CD1c-positive myeloid dendritic cell (primary cell): ENCODE results near the gene PPFIA2.

Source experiments
- DNase-seq: peaks from one replicate; pipeline ENCODE4 v3.0.0-alpha.2; 2016; ENCODE audit errors: extremely low spot score

PPFIA2 gene

GRCh38 chr12:81274637-81275529 lies 484.3 kb downstream of the PPFIA2 start:
- DNase-seq, result no peak

GRCh38 chr12:81270385-81270784 lies 488.8 kb downstream of the PPFIA2 start:
- no peak for DNase-seq

- no peak for DNase-seq
These were observed 496.1 kb downstream of the PPFIA2 start for GRCh38 chr12:81263072-81263471.

GRCh38 chr12:81261508-81262207 lies 497.5 kb downstream of the PPFIA2 start:
- DNase-seq, result no peak

GRCh38 chr12:81259360-81259759 lies 499.8 kb downstream of the PPFIA2 start:
- no peak for DNase-seq

- no peak for DNase-seq
These were observed 501.1 kb downstream of the PPFIA2 start for GRCh38 chr12:81257947-81258551.

- no peak for DNase-seq
These were observed 503.2 kb downstream of the PPFIA2 start for GRCh38 chr12:81255947-81256346.

GRCh38 chr12:81255456-81255855 lies 503.7 kb downstream of the PPFIA2 start:
- DNase-seq, result no peak

- no peak for DNase-seq
These were observed 505.8 kb downstream of the PPFIA2 start for GRCh38 chr12:81253360-81253759.

- DNase-seq, result no peak
These were observed 506.9 kb downstream of the PPFIA2 start for GRCh38 chr12:81252228-81252627.

GRCh38 chr12:81249976-81250375 lies 509.2 kb downstream of the PPFIA2 start:
- DNase-seq, result no peak

- no peak for DNase-seq
These were observed 513.1 kb downstream of the PPFIA2 start for GRCh38 chr12:81245907-81246570.

GRCh38 chr12:81245458-81245857 lies 513.7 kb downstream of the PPFIA2 start:
- no peak for DNase-seq

- DNase-seq, result no peak
These were observed 527.4 kb downstream of the PPFIA2 start for GRCh38 chr12:81231574-81232368.

GRCh38 chr12:81229759-81230158 lies 529.4 kb downstream of the PPFIA2 start:
- DNase-seq, result no peak

GRCh38 chr12:81224626-81225025 lies 534.5 kb downstream of the PPFIA2 start:
- no peak for DNase-seq

- no peak for DNase-seq
These were observed 536.1 kb downstream of the PPFIA2 start for GRCh38 chr12:81222846-81223592.

- no peak for DNase-seq
These were observed 537.5 kb downstream of the PPFIA2 start for GRCh38 chr12:81221681-81222080.

GRCh38 chr12:81216739-81217138 lies 542.4 kb downstream of the PPFIA2 start:
- DNase-seq, result no peak

GRCh38 chr12:81212996-81213696 lies 546.0 kb downstream of the PPFIA2 start:
- no peak for DNase-seq
